ENCODE data around the gene MPC2. TPM values are rescaled to one million over a fixed set of nuclear protein-coding genes. Genes with fewer than 3 reads are reported as not detected.

The MPC2 gene
- total and polyA plus RNA-seq, 5 donors from 2014 or later: 44.7 to 120 (median 105) TPM

GRCh38 chr1:167924102-167924501, 12.8 kb downstream of the MPC2 start:
- H3K27ac Mint-ChIP-seq: no peak overlapping the region

GRCh38 chr1:167923324-167924056, 13.4 kb downstream of the MPC2 start:
- ATAC-seq (ENCODE audit: low read depth in 2 of 2): no peak
- no peaks in the 10 kb centered on the region for H3K9me3 Mint-ChIP-seq
- H3K9me3 ChIP-seq (ENCODE audit: control insufficient read depth in 2 of 2, low read length in 2 of 2): no peaks in the 10 kb centered on the region
- no peak overlapping the region for H3K4me3 ChIP-seq (ENCODE audit: low read depth, low read length)
- peaks cover 9 to 26% (median 13%) of the 10 kb centered on the region in 4 donors for H3K4me1 Mint-ChIP-seq
- H3K27ac Mint-ChIP-seq: no peak overlapping the region
- H3K4me3 Mint-ChIP-seq: no peak overlapping the region
- no peaks in the 10 kb centered on the region for H3K27me3 ChIP-seq (ENCODE audit: control insufficient read depth, insufficient read depth, low read length)
- peaks cover 14% of the 10 kb centered on the region for H3K36me3 Mint-ChIP-seq
- H3K27ac ChIP-seq (ENCODE audit: insufficient read depth, low read length, poor library complexity, severe bottlenecking): no peak overlapping the region
- no peak for DNase-seq
- no peaks in the 10 kb centered on the region for H3K4me1 ChIP-seq (ENCODE audit: control insufficient read depth, insufficient read depth, low read length, poor library complexity, severe bottlenecking)
- H3K36me3 ChIP-seq (ENCODE audit: control insufficient read depth, insufficient read depth, low read length): peaks cover 8% of the 10 kb centered on the region
- no peaks in the 10 kb centered on the region for H3K27me3 Mint-ChIP-seq

More at GRCh38 chr1:167924102-167924501, 12.8 kb downstream of the MPC2 start:
- no peaks in the 10 kb centered on the region for H3K4me1 ChIP-seq (ENCODE audit: control insufficient read depth, insufficient read depth, low read length, poor library complexity, severe bottlenecking)
- H3K36me3 ChIP-seq (ENCODE audit: control insufficient read depth, insufficient read depth, low read length): peaks cover 8% of the 10 kb centered on the region
- H3K9me3 Mint-ChIP-seq: no peaks in the 10 kb centered on the region
- no peak overlapping the region for H3K27ac ChIP-seq (ENCODE audit: insufficient read depth, low read length, poor library complexity, severe bottlenecking)
- H3K36me3 Mint-ChIP-seq: peaks cover 13% of the 10 kb centered on the region
- H3K9me3 ChIP-seq (ENCODE audit: control insufficient read depth in 2 of 2, low read length in 2 of 2): no peaks in the 10 kb centered on the region
- H3K4me3 Mint-ChIP-seq: no peak overlapping the region
- no peaks in the 10 kb centered on the region for H3K27me3 Mint-ChIP-seq
- H3K27me3 ChIP-seq (ENCODE audit: control insufficient read depth, insufficient read depth, low read length): no peaks in the 10 kb centered on the region
- ATAC-seq (ENCODE audit: low read depth in 2 of 2) (no peak), DNase-seq (no peak)
- peaks cover 9 to 28% (median 13%) of the 10 kb centered on the region in 4 donors for H3K4me1 Mint-ChIP-seq
- H3K4me3 ChIP-seq (ENCODE audit: low read depth, low read length): no peak overlapping the region

GRCh38 chr1:167922611-167923074, 14.2 kb downstream of the MPC2 start:
- no peak for DNase-seq
- Mint-ChIP-seq H3K27ac (no peak overlapping the region), H3K4me3 (no peak overlapping the region), H3K36me3 (peaks cover 19% of the 10 kb centered on the region), H3K27me3 (no peaks in the 10 kb centered on the region), H3K4me1 (peaks cover 6 to 24% (median 11%) of the 10 kb centered on the region in 4 donors), H3K9me3 (no peaks in the 10 kb centered on the region)
- H3K36me3 ChIP-seq (ENCODE audit: control insufficient read depth, insufficient read depth, low read length): peaks cover 12% of the 10 kb centered on the region
- no peak for ATAC-seq (ENCODE audit: low read depth in 2 of 2)
- no peak overlapping the region for H3K27ac ChIP-seq (ENCODE audit: insufficient read depth, low read length, poor library complexity, severe bottlenecking)
- no peaks in the 10 kb centered on the region for H3K9me3 ChIP-seq (ENCODE audit: control insufficient read depth in 2 of 2, low read length in 2 of 2)
- H3K27me3 ChIP-seq (ENCODE audit: control insufficient read depth, insufficient read depth, low read length): no peaks in the 10 kb centered on the region
- H3K4me1 ChIP-seq (ENCODE audit: control insufficient read depth, insufficient read depth, low read length, poor library complexity, severe bottlenecking): no peaks in the 10 kb centered on the region
- no peak overlapping the region for H3K4me3 ChIP-seq (ENCODE audit: low read depth, low read length)

GRCh38 chr1:167922023-167922422, 14.8 kb downstream of the MPC2 start:
- H3K27ac Mint-ChIP-seq: no peak overlapping the region
- no peaks in the 10 kb centered on the region for H3K4me1 ChIP-seq (ENCODE audit: control insufficient read depth, insufficient read depth, low read length, poor library complexity, severe bottlenecking)
- DNase-seq (no peak), ATAC-seq (ENCODE audit: low read depth in 2 of 2) (no peak)
- no peaks in the 10 kb centered on the region for H3K27me3 ChIP-seq (ENCODE audit: control insufficient read depth, insufficient read depth, low read length)
- no peak overlapping the region for H3K4me3 Mint-ChIP-seq
- H3K36me3 ChIP-seq (ENCODE audit: control insufficient read depth, insufficient read depth, low read length): peaks cover 15% of the 10 kb centered on the region
- peaks cover 3 to 19% (median 8%) of the 10 kb centered on the region in 4 donors for H3K4me1 Mint-ChIP-seq
- H3K9me3 Mint-ChIP-seq: no peaks in the 10 kb centered on the region
- no peak overlapping the region for H3K4me3 ChIP-seq (ENCODE audit: low read depth, low read length)
- no peaks in the 10 kb centered on the region for H3K9me3 ChIP-seq (ENCODE audit: control insufficient read depth in 2 of 2, low read length in 2 of 2)
- peaks cover 21% of the 10 kb centered on the region for H3K36me3 Mint-ChIP-seq
- no peaks in the 10 kb centered on the region for H3K27me3 Mint-ChIP-seq
- no peak overlapping the region for H3K27ac ChIP-seq (ENCODE audit: insufficient read depth, low read length, poor library complexity, severe bottlenecking)

GRCh38 chr1:167916766-167917511, 19.9 kb downstream of the MPC2 start:
- Histone ChIP-seq H3K27ac (ENCODE audit: insufficient read depth, low read length, poor library complexity, severe bottlenecking) (no peak overlapping the region), H3K4me1 (ENCODE audit: control insufficient read depth, insufficient read depth, low read length, poor library complexity, severe bottlenecking) (no peaks in the 10 kb centered on the region), H3K36me3 (ENCODE audit: control insufficient read depth, insufficient read depth, low read length) (peaks cover 15% of the 10 kb centered on the region), H3K4me3 (ENCODE audit: low read depth, low read length) (no peak overlapping the region), H3K9me3 (ENCODE audit: control insufficient read depth in 2 of 2, low read length in 2 of 2) (no peaks in the 10 kb centered on the region), H3K27me3 (ENCODE audit: control insufficient read depth, insufficient read depth, low read length) (no peaks in the 10 kb centered on the region)
- Mint-ChIP-seq H3K4me1 (peaks cover 0 to 1% (median 0%) of the 10 kb centered on the region in 4 donors), H3K4me3 (no peak overlapping the region), H3K36me3 (peaks cover 16% of the 10 kb centered on the region), H3K9me3 (no peaks in the 10 kb centered on the region), H3K27ac (peak overlapping the region in 1 of 3 donors; percentile 63), H3K27me3 (no peaks in the 10 kb centered on the region)
- ATAC-seq (ENCODE audit: low read depth in 2 of 2) (no peak), DNase-seq (no peak)

- Mint-ChIP-seq H3K9me3 (peaks cover 0 to 5% (median 0%) of the 10 kb centered on the region in 7 donors), H3K27ac (peak overlapping the region in 1 of 3 donors; percentile 33), H3K27me3 (no peaks in the 10 kb centered on the region), H3K4me1 (no peaks in the 10 kb centered on the region), H3K4me3 (no peak overlapping the region), H3K36me3 (peaks cover 16% of the 10 kb centered on the region)
- H3K27me3 ChIP-seq (ENCODE audit: control insufficient read depth, insufficient read depth, low read length): no peaks in the 10 kb centered on the region
- no peak overlapping the region for H3K27ac ChIP-seq (ENCODE audit: insufficient read depth, low read length, poor library complexity, severe bottlenecking)
- DNase-seq (no peak), ATAC-seq (ENCODE audit: low read depth in 2 of 2) (no peak)
- no peaks in the 10 kb centered on the region for H3K4me1 ChIP-seq (ENCODE audit: control insufficient read depth, insufficient read depth, low read length, poor library complexity, severe bottlenecking)
- peaks cover 15% of the 10 kb centered on the region for H3K36me3 ChIP-seq (ENCODE audit: control insufficient read depth, insufficient read depth, low read length)
- no peaks in the 10 kb centered on the region for H3K9me3 ChIP-seq (ENCODE audit: control insufficient read depth in 2 of 2, low read length in 2 of 2)
- H3K4me3 ChIP-seq (ENCODE audit: low read depth, low read length): no peak overlapping the region
Measured at GRCh38 chr1:167915569-167915968, 21.3 kb downstream of the MPC2 start.

GRCh38 chr1:167913895-167914496, 22.9 kb downstream of the MPC2 start, which contains the start of gene ADCY10:
TSS of gene ADCY10 (minus strand) at chr1:167914134. CDS start at chr1:167905140, 8,994 bp downstream.
- H3K4me3 ChIP-seq (ENCODE audit: low read depth, low read length): no peak within 1 kb of the TSS
- Mint-ChIP-seq H3K4me1 (peaks cover 0 to 3% (median 0%) of the 10 kb centered on the region in 4 donors), H3K27ac (peak within 1 kb of the TSS in 1 of 3 donors; percentile 62), H3K36me3 (peaks cover 13% of the 10 kb centered on the region), H3K9me3 (peaks cover 0 to 9% (median 3%) of the 10 kb centered on the region in 7 donors), H3K27me3 (peaks cover 6% of the 10 kb centered on the region), H3K4me3 (no peak within 1 kb of the TSS)
- H3K36me3 ChIP-seq (ENCODE audit: control insufficient read depth, insufficient read depth, low read length): peaks cover 11% of the 10 kb centered on the region
- H3K4me1 ChIP-seq (ENCODE audit: control insufficient read depth, insufficient read depth, low read length, poor library complexity, severe bottlenecking): no peaks in the 10 kb centered on the region
- DNase-seq (no peak), ATAC-seq (ENCODE audit: low read depth in 2 of 2) (no peak)
- H3K27me3 ChIP-seq (ENCODE audit: control insufficient read depth, insufficient read depth, low read length): peaks cover 3% of the 10 kb centered on the region
- H3K9me3 ChIP-seq (ENCODE audit: control insufficient read depth in 2 of 2, low read length in 2 of 2): peaks cover 7 to 9% of the 10 kb centered on the region in 2 experiments
- no peak within 1 kb of the TSS for H3K27ac ChIP-seq (ENCODE audit: insufficient read depth, low read length, poor library complexity, severe bottlenecking)

Data from CD4-positive, CD25-positive, alpha-beta regulatory T cell (primary cell).